CD4-positive, alpha-beta T cell treated with Interleukin-17A for 4 hours (primary cell): ENCODE data around the gene DAP.

Experiments
- DNase-seq: peaks from one replicate; pipeline ENCODE4 v3.0.0-alpha.2; 2020; ENCODE audit warnings: mixed read lengths

Gene DAP

GRCh38 chr5:10709409-10709808 lies 51.6 kb downstream of the DAP start:
- DNase-seq: no peak

GRCh38 chr5:10708189-10708944 lies 52.7 kb downstream of the DAP start:
- no peak for DNase-seq

DNA sequence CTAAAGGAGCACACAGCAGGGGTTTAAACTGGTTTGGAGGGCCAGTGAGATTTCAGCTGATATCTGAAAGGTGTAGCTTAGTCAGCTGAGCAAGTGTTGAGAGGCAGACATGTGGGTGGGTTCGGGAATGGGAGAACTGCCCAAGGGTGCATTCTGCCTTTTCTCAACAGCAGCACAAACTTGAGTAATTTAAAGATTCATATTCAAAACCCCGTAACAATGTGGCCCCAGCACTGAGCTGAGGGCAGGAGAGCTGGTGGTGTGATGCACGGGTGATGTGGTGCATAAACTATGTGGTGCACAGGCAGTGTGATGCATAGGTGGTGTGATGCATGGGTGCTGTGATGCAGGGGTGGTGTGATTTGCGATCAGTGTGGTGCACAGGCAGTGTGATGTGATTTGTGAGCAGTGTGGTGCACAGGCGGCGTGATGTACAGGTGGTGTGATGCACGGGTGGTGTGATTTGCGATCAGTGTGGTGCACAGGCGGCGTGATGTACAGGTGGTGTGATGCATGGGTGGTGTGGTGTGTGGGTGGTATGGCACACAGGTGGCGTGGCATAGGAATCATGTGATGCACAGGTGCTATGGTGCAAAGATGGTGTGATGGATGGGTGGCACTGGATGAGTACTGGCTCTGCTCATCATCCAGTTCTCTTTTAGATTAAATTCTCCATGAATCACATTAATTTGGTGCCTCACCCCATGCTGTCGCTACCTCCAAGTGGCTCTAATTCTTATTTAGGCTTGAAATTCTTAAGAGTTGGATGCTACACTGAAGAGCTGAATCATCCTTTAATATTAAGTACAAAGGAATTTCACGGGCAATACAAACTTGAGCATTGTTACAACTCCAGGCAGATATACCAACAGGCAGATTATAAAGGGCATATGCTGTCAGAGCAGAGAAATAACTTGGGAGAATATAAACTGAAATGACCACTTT lies 53.6 kb downstream of the DAP start:
- no peak for DNase-seq

- DNase-seq: no peak
Measured at GRCh38 chr5:10706326-10706725, 54.7 kb downstream of the DAP start.

GRCh38 chr5:10705747-10706146 lies 55.3 kb downstream of the DAP start:
- DNase-seq: no peak

GRCh38 chr5:10704949-10705621 lies 55.9 kb downstream of the DAP start:
- DNase-seq: peak; percentile 25

- DNase-seq: no peak
Measured at GRCh38 chr5:10703676-10704075, 57.4 kb downstream of the DAP start.

GRCh38 chr5:10702911-10703491 lies 58.0 kb downstream of the DAP start:
- DNase-seq: no peak

- no peak for DNase-seq
Measured at GRCh38 chr5:10702040-10702629, 58.9 kb downstream of the DAP start.

- peak; percentile 50 for DNase-seq
Measured at GRCh38 chr5:10701567-10702039, 59.4 kb downstream of the DAP start.

- DNase-seq: no peak
Measured at GRCh38 chr5:10700516-10700915, 60.5 kb downstream of the DAP start.

- DNase-seq: no peak
Measured at GRCh38 chr5:10699987-10700386, 61.0 kb downstream of the DAP start.

DNA sequence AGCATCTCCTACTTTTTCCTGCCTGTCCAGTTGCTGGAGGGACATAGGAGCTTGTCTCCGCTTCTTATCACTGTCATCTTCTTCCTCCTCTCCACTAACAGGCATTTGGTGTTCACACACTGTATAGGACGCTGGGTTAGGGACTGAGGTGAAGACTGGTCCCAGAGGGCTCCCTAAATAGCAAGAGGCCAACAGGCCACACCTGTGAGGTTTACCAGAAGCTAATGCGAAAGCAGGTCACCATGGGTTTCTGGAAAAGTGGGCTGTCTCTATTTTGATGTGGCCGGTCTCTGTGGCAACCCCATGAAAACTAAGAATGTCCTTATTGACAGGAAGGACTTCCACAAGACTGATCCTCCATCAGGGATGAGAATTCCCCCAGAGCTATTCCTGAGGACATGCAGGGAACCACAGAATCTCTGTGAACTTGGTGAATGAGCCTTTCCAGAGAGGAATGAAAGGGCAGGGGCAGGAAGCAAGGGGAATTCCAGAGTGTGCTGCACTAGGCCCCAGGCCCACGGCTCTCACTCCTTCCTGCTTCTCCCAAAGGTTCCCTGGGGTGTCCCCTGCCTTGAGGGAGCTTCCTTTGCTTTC lies 61.7 kb downstream of the DAP start:
- no peak for DNase-seq

DNA sequence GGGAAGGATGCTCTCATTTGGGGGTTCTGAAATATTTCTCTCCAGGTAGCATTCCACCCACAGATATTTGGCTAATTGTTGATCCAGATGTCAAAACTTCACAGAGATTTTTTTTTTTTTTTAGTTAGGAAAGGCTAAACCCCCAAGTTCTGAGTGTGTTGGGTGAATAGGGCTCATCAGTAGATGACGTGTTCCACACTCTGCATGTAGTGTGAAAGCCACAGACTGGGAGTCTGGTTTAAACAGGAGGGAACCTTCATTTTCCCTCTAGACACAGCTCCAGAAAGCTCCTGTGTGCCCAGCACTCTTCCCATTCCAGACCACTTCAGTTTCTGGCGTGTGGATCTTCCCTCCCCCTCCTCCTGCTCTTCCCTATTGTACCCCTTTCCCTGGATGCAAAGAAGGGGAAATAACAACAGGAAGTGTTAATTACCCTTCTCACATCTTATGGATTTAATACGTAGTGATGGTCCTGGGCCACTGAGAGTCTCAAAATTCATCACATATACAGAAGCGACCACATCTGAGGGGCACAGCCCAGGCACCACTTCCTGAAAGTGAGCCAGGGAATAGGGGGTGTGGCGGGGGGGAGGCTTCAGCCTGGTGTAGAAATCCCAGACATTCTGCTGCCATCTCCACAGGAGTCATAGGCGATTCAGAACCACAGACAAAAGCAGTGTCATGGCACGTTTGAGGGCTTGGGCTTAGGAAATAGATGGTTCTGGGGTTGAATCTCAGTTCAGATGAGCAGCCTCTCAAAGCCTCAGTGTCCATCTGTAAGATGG lies 65.1 kb downstream of the DAP start:
- no peak for DNase-seq

DNA sequence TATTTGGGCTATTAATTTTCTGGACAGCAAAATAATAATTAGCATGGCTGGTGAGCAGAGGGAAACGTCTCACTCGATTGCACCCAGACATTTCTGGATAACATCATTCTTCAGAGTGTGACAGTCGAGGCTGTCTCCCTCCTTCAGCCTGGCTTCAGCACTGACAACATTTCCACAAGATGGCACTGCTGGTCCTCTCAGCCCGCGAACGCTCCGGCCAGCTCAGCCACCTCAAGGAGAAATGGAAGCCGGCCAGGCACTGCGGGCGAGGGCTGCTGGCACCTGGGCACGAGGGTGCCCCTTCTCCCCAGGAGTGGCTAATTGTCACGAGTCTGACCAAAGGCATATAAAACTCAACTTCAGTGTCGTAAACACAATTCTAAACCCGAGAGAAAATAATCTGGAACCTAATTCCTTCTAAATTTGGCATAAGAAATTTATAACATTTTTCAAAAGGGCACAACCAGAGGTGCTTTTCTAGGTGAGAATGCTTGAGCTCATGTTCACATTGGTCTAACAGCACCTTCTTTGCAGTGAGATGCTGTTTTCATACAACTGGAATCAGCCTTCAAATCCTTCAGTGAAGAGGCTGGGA lies 65.9 kb downstream of the DAP start:
- peak; percentile 17 for DNase-seq

DNA sequence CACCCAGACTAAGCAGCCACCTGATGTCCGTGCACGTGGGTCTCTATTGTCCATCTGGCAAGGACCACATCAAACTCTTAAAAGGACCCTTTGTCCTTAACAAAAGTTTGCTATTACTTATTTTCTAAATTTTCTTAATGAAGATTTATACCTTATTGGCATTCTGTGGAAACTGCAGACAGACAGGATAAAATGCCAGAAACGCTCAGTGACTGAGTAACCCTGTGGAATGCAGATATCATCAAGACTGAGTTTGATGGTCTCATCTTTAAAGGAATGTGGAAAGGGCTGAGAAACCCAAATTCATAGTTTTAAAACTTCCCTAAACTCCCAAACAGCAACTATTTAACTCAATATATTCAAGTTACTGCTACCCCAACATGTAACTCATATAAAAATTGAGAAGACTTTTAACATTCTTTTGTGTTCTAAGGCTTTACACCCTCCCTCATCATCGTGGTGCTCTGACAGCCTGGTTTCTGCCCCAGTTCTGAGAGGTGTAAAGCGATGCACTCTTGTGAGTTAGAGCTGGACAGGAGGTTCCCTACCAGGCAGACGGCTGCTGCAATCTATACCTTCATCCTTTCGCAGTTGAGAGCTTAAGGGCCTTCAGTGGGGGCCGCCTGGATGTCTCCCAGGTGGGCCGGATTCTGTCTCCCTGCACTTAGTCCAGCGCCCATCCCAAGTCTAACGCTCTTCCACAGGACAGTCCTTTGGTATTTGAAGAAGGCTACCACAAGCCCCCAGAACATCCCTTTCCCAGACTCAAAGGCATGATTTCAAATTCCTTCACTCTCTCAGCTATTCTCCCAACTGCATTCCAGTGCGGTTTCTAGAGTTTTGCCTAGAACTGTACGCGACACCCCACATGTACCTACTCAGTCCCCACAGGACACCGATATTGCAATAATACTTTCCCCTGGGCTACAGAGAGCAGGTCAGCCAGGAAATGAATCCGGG lies 68.9 kb downstream of the DAP start:
- DNase-seq: no peak

- DNase-seq: no peak
Measured at GRCh38 chr5:10690460-10691440, 70.3 kb downstream of the DAP start.

DNA sequence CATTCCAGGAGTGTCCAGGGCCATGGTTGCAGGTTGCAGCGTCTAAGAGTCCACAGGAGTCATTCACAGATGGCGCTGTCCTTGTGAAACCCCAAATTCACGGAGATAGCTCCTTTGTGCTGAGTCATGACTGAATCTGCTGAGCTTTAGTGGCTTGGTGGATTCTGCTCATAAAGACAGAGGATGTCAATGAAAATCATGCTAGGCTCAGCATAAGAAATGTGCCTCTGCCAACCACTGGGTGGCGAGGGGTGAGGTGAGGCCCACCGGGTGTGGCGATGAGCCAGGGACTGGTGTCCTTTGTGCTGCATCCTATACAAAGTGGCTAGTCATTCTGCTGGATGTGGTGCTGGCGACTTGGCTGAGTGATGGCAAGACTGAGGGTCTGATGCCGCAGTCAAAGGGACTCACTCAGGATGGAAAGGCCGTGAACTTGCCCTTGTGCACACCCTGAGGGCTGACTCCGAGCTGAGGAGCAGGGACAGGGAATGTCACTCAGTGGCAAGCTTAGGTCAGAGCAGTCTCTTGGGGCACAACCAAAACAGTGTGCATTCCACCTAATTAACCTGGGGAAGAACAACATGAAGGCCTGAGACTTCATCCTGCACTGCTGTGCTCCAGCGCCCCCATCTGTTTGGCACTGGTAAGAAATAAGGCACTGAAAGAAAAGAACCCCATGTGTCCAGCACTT lies 71.5 kb downstream of the DAP start:
- no peak for DNase-seq
